Measurements from ENCODE around the gene LIN52.

LIN52 gene

DNA sequence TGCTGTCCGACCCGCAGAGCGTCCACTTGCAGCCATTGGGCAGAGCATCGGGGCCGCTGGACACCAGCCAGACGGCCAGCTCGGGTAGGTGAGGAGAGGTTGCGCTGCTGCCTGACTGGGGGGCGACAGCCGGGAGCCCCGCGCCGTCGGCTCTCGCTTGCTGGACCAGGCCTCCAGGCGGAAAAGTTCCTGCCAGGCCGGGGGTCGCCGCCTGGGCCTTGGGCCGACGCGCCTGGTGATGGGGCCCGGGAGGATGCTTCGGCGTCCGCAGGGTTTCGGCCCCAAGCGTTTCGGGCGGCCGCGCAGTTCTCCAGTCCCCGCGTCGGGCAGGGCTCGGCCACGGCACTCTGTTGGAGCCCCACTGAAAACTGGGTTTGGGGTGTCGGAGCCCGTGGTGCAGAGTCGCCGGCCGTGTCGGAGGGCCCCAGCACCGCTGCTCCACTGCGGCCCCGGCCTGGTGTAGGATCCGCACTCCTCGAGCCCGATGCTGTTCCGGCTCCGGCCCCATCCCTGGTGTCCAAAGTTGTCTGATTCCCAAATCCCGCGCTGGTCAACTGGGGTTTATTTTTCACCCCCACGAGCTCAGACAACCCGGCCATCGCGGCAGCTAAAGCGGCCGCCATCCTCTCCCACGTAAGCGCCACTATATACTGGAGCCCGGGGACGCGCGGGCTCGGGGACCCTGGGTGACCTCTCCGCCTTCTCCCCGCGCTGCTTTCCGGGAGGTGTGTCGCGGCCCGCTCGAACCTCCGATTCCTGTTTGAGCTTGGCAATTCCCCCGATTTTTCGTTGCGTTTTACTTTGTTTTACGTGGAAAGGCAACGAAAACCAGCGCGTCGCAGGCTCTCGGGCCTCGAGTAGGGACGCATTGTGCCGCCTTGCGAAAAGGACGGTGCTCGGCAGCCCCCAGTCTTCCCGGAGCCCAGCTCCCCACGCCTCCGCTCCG is 155.4 kb downstream of the LIN52 start:
- DNase-seq = no peak

GRCh38 chr14:74240794-74241651 is 156.3 kb downstream of the LIN52 start:
- DNase-seq = no peak

DNA sequence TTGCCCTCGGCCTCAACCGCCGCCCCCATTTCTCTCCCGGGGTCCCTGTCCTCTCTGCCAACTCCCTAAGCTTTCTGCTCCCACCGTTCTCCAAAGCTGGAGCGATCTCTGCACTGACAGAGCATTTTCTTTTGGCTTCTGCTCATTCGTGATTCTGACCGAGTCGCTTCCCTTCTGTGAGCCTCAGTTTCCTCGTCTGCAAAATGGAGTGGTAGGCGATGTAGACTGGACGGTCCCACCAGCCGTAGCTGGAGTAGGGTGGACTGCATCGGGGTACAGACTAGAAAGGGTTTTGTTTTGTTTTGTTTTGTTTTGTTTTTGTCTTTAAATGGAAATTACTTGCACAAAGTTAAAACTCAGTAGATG is 156.9 kb downstream of the LIN52 start:
- DNase-seq = no peak

GRCh38 chr14:74242021-74242779 is 157.4 kb downstream of the LIN52 start:
- no peak for DNase-seq

DNA sequence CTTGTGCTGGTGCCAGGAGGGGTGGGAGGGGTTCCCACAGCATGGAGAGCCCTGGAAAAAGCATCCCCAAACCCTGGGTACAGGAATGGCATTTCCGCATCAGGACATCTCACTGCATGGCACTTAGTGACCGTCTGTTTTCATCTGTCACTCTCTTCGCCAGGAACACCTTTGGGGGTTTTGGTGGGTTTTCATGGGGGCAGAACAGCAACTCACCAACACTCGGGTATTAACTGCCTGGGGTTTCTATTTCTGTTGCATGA is 158.0 kb downstream of the LIN52 start:
- DNase-seq = no peak

DNA sequence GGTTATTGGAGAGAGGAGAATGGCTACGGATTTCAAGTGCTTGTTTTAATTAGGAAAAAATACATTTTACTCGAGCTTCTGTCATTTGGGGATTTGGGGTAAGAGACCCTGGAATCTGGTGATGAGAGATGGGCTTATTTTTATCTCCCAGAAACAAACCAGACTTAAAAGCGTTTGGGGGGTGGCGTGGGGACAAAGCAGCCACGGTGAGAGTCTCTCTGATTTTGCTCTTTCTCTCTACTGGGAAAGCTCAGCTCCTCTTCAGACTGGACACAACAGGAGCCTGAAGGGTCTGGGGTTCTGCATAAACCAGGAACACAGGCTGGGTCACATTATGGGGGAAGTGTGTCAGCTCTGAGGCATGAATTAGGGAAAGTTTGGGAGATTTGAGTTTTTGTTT is 158.3 kb downstream of the LIN52 start:
- no peak for DNase-seq

GRCh38 chr14:74244115-74244514 is 159.4 kb downstream of the LIN52 start:
- DNase-seq = no peak

GRCh38 chr14:74245292-74245691 is 160.5 kb downstream of the LIN52 start:
- no peak for DNase-seq

DNA sequence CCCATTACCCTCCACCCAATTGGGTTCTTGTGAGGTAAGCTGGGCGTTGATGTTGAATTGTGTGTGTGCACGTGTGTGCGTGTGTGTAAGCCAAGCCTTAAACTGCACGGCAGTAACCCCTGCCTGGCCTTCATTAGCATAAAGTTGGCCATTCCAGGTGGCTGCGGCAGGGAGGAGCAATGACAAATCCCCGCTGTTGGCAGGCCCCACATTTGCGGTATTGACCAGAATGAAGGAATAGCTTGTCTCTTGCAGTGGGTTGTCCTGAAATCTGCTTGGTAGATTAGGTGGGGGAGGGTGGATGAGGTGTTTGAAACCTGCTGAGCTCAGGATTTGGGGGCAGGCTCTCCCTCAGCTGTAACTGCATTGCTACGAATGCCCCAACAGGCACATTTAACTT is 161.8 kb downstream of the LIN52 start:
- no peak for DNase-seq

DNA sequence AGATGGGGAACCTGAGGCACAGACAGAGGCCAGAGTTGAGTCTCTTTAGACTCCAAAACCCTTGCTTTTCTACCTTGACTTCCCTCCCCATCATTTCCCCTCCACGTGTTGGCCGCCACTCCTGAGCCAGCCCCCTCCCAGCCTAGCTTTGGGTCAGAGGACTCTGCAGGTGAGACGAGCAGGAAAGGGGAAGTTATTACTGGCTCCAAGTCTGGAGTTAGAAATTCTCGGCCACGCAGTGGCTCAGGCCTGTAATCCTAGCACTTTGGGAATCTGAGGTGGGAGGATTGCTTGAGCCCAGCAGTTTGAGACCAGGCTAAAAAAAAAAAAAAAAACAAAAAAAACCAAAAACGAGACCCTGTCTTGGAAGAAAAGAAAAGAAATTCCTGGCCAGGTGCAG is 163.3 kb downstream of the LIN52 start:
- no peak for DNase-seq

DNA sequence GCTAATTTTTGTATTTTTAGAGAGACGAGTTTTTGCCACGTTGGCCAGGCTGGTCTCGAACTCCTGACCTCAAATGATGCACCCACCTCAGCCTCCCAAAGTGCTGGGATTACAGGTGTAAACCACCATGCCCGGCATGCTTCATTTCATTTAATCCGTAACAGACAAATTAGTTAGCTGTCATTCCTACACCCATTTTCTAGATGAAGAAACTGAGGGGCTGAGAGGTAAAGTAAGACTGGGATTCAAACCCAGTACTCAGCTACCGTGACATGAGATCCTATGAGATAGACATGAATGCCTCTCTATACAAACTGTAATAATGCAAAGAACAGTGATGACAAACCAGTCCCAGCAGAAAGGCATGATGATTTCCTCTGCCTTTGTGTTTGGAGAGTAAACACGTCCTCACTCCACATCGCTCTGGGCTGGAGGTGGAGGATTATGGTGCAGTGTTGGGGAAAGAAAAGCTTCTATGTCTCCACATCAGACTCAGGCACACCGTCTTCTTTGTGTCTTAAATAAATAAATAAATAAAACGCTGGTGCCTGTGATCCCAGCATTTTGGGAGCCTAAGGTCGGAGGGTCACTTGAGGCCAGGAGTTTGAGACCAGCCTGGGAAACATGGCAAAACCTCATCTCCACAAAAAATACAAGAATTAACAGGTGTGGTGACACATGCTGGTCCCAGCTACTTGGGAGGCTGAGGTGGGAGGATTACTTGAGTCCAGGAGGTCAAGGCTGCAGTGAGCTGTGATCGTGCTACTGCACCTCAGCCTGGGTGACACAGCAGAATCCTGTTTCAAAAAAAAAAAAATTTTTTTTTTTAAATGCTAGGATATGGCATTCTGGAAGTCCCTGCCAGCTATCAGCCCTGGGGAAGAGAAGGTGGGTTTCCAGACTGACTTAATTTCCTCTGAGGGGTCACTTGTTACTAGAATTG is 164.9 kb downstream of the LIN52 start:
- DNase-seq = no peak

All from activated CD8-positive, alpha-beta memory T cell treated with anti-CD3 and anti-CD28 coated beads, Interleukin-2, amount 50 U/mL, for 4 hours (primary cell).